HG03175 (cell line): ENCODE results near the gene TMEM92.
"Not testable (repeated sequence)": the region's sequence is repeated elsewhere in the genome, so short reads cannot be mapped to it uniquely, and the experiment has no call there.

Experiments used
- ATAC-seq: cut with Tn5 transposase; IDR thresholded peaks from one replicate; pipeline ENCODE4 v1.9.1; 2021; ENCODE audit warnings: mild to moderate bottlenecking, moderate library complexity; ENCODE audit not compliant: unreplicated experiment

TMEM92 gene

GRCh38 chr17:50297407-50297865 lies 23.2 kb downstream of the TMEM92 start:
- peak; percentile 65 for ATAC-seq

DNA sequence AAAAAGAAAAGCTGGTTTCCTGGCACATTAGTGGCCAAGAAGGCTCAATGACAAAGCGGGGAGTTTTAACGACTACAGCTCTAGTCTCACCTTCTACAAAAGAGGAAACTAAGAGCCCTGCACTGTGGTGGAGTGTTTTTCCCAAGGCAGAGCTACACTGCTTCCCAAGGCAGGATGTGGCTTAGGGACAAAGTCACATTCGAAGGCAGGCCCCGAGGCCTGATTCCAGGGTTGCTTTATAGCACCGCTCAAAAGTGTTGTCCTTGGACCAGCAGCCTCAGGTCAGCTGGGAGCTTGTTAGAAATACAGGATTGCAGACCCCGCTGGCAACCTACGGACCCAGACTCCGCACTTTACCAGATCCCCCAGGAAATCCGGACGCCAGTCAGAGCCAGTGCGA lies 23.8 kb downstream of the TMEM92 start:
- no peak for ATAC-seq

DNA sequence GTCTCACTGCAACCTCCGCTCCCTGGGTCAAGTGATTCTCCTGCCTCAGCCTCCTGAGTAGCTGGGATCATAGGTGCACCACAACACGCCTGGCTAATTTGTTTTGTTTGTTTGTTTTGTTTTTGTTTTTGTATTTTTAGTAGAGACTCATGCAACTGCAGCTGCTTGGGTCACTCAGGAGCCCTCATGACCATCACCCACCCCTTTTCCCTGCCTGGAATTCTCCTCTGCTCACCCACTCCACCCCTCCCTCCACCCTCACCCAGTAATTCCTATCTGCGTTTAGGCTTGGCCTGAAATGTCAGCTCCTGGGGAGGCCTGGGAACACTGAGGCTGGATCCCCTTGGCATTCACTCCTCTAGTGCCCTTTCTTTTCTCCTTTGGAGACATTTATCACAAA lies 25.5 kb downstream of the TMEM92 start:
- ATAC-seq = no peak

DNA sequence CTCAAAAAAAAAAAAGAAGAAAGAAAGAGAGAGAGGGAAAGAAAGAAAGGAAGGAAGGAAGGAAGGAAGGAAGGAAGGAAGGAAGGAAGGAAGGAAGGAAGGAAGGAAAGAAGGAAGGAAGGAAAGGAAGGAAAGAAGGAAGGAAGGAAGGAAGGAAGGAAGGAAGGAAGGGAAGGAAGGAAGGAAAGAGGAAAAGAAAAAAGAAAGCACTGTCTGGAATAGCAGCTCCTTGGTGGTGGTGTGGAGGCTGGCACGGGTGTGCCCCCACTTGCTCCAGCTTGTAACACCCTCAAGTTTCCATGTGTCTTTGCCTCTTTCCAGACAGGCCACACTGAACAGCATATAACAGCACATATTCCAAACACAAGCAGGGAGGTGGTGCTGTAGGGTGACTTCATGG lies 26.6 kb downstream of the TMEM92 start:
- not testable (repeated sequence) for ATAC-seq

DNA sequence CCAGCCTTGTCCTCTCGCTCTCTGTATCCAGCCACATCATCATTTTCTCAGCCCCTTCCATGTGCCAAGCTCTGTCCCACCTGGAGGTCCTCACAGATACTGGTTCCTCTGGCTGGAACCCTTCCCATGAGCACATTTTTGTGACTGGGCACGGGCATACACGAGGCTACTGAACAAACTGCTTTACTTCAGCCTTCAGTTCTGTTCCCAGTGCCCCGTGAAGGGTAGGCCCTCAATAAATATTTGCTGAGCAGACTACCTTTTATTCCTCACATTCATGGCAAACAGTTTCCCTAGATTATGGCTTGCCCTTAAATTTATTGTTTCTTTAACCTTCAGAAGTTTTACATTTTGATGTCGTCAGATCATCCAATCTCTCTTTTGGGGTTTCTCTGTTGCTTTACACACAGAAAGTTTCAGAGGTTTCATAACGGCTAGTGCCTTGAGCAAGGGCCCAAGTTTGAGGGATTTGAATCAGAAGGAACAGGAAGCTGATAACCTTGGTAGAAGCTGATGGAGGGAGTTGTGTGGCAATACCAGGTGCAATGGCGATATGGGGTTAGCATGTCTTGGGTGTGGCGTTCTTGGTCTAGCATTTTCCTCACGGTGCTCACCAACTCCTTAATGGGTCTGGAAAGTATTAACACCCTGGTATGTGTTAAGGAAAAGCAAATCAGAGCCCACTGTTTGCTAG lies 27.8 kb downstream of the TMEM92 start:
- ATAC-seq = no peak

DNA sequence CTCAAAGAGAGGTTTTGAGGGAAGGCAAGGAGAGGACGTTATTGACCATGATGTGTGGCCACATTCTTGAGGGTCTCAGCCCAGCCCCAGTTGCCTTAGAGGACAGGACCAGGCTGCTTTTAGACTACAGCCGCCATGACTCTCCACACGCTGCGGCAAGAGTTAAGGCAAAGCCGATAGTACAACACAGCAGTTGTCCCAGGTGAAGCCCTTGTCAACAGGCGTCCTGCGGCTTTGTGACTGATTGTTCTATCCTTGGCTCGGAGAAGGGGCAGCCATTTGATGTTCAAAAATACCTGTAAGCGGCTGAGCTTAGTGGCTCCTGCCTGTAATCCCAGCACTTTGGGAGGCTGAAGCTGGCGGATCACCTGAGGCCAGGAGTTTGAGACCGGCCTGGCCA lies 28.8 kb downstream of the TMEM92 start:
- no peak for ATAC-seq

DNA sequence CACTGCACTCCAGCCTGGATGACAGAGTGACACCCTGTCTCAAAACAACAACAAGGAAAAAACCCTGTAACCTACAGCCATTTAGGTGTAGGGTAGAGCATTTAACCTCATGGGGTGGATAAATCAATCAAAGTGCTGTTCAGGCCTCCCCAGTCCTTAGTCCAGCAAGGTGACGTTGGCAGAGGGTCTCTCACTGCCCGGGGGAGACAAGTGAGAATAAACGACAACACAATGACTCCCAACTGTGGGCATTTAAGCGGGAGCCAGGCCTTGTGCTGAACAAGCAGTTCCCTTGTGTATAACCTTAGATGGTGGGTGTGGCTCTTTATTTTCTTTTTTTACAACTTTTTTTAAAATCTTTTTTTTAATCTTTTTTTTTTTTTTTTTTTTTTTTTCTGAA lies 29.3 kb downstream of the TMEM92 start:
- ATAC-seq = no peak

- no peak for ATAC-seq
These were observed 30.6 kb downstream of the TMEM92 start for GRCh38 chr17:50304781-50305404.

DNA sequence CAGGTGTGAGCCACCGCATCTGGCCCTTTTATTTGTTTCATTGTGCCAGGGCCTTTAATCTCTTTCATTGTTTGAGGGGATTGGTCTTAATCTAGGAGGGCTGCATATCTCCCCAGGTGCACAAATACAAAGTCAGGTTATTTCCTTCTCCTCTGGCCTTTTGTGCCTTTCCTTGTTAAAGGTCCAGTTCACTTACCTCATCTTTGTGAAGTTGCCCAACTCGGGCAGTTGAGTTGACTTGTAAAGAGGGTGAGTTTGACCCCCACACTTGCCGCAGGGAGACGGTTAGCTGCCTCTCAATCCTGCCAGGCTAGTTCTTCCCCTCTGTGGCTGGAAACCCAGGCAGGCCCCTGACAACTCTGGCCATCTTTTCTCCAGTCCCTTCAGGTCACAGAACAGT lies 33.4 kb downstream of the TMEM92 start:
- ATAC-seq = no peak

DNA sequence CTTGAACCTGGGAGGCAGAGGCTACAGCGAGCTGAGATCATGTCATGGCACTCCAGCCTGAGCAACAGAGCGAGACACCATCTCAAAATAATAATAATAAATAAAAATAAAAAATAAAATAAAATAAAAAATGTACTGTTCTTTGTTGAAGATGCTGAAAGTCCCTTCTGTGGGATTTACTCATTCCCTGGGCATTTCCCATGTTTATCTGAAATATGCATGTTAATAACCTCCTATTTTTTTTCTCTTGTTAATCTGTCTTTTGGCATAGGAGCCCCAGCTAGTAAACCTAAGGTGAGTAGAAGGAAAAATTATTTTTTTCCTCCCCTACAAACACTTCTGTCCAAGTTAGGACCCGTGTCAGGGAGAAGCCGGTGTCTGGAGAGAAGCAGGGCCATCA lies 34.4 kb downstream of the TMEM92 start:
- no peak for ATAC-seq

GRCh38 chr17:50310455-50311111 lies 36.3 kb downstream of the TMEM92 start:
- no peak for ATAC-seq

- ATAC-seq = peak; percentile 64
These were observed 36.8 kb downstream of the TMEM92 start for GRCh38 chr17:50311112-50311460.

DNA sequence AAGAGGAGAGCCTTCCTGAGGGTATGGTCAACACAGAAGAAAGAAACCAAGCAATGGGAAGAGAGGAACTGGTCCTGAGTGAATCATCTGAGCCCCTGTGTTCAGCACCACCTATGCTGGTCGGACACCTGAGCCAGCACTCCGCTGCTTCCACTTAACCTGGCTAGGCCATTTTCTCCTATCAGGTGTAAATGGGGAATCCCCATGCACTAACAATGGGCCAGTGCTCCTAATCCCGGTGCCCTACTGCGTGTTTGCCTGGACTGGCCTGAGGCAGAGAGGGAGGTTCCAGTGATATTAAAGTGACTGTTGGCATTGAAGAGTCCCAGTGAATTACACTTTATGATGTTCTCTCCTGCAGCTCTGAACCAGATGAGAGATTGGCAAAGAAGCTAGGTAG lies 37.2 kb downstream of the TMEM92 start:
- no peak for ATAC-seq

GRCh38 chr17:50312308-50312707 lies 38.0 kb downstream of the TMEM92 start:
- no peak for ATAC-seq

GRCh38 chr17:50314456-50315011 lies 40.3 kb downstream of the TMEM92 start:
- no peak for ATAC-seq

- ATAC-seq = no peak
These were observed 41.8 kb downstream of the TMEM92 start for GRCh38 chr17:50316016-50316587.

- not testable (repeated sequence) for ATAC-seq
These were observed 42.4 kb downstream of the TMEM92 start for GRCh38 chr17:50316660-50317059.

- ATAC-seq = no peak
These were observed 42.9 kb downstream of the TMEM92 start for GRCh38 chr17:50317121-50317520.

DNA sequence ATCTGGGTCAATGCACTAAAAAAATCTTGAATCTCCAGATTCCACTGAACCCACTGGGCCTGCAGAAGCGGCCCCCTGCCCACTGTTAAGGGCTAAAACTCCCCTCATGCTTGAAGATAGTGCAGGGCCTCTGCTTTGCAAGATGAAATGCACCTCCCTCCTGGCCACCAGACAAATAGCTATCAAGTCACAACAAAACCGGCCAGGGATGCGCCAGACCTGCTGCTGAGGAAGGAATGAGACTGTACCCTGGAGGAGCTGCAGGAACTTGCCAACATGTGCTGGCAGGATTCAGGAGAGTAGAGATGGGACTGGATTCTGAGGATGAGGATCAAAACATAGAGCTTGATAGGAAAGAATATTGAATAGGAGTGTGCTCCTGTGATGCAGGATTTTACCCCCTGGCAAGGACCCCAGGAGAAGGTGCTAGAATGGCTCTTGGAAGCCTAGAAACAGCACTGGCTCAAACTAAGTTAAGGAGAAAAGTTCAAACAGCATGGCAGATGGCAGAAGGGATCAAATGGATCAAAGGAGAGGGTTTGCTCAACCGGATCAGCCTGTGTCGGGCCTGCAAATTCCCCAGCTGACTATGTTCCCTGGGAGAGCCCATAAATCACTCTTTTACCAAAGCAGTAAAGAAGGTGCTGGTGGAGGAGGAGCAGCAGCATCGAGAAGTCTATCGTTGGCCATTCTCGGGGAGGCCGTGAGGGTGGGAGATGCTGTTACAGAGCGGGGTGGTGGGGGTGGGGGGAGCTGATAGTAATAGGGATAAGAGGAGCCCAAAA lies 44.4 kb downstream of the TMEM92 start:
- no peak for ATAC-seq

DNA sequence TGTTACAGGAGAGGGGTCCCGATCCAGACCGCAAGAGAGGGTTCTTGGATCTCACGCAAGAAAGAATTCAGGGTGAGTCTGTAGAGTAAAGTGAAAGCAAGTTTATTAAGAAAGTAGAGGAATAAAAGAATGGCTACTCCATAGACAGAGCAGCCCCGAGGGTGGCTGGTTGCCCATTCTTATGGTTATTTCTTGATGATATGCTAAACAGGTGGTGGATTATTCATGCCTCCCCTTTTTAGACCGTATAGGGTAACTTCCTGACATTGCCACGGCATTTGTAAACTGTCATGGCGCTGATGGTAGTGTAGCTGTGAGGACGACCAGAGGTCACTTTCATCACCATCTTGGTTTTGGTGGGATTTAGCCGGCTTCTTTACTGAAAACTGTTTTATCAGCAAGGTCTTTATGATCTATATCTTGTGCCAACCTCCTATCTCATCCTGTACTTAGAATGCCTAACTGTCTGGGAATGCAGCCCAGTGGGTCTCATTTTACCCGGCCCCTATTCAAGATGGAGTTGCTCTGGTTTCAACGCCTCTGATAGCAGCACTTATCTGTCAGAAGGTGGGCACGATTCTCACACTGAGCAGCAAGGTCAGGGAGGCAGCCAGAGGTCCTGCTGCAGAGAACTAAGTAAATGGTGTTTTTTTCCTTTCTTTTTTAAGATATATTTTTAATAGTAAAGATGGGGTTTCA lies 45.2 kb downstream of the TMEM92 start:
- no peak for ATAC-seq
